Kidney (tissue), 14 donors: Measurements from ENCODE around the gene PPP6R3. TPM values are rescaled to one million over a fixed set of nuclear protein-coding genes. Genes with fewer than 3 reads are reported as not detected.

Source experiments
- DNase-seq, 5 donors: peaks; one replicate each; pipeline ENCODE4 v3.0.0-alpha.2; 2013 to 2020
- FAIRE-seq: peaks from 2 replicates; lab custom pipeline; 2012; peaks lifted over from hg19 to GRCh38; lab: Jason Lieb, UNC
- H3K27ac ChIP-seq, 2 donors: one replicate each; pipeline ENCODE4 v1.7.0; 2013; ENCODE audit warnings: low read depth in 2 of 2, low read length in 2 of 2, inconsistent platforms in 1 of 2
- H3K27me3 ChIP-seq: one replicate; pipeline ENCODE4 v1.7.1; 2013; ENCODE audit warnings: low read length, inconsistent platforms; ENCODE audit not compliant: control insufficient read depth, insufficient read depth
- H3K36me3 ChIP-seq, 3 donors: one replicate each; pipeline versions ENCODE4 v1.7.0 to v1.7.1; 2013; ENCODE audit warnings: low read length in 3 of 3, control low read depth in 1 of 3, inconsistent platforms in 1 of 3; ENCODE audit not compliant: insufficient read depth in 3 of 3, control insufficient read depth in 2 of 3
- H3K4me1 ChIP-seq, 3 donors: one replicate each; pipeline versions ENCODE4 v1.7.0 to v1.7.1; 2013; ENCODE audit warnings: low read length in 3 of 3, inconsistent platforms in 1 of 3, low read depth in 1 of 3; ENCODE audit not compliant: control insufficient read depth in 2 of 3, insufficient read depth in 2 of 3
- H3K4me3 ChIP-seq, 3 donors: one replicate each; pipeline versions ENCODE4 v1.7.0 to v1.8.1; 2013; ENCODE audit warnings: low read length in 3 of 3, control low read depth in 1 of 3, inconsistent platforms in 1 of 3
- H3K9ac ChIP-seq, 3 donors: one replicate each; pipeline versions ENCODE4 v1.7.0 to v1.7.1; 2013; ENCODE audit warnings: low read length in 3 of 3, control low read depth in 1 of 3, inconsistent platforms in 1 of 3
- H3K9me3 ChIP-seq, 3 donors: one replicate each; pipeline versions ENCODE4 v1.7.0 to v1.7.1; 2013; ENCODE audit warnings: low read length in 3 of 3, control low read depth in 1 of 3, inconsistent platforms in 1 of 3; ENCODE audit not compliant: control insufficient read depth in 2 of 3, insufficient read depth in 1 of 3
- CTCF ChIP-seq: IDR thresholded peaks from 3 replicates; pipeline ENCODE4 v1.5.1; 2012; ENCODE audit warnings: mild to moderate bottlenecking, moderate library complexity, borderline replicate concordance; ENCODE audit not compliant: insufficient read depth; ENCODE audit errors: extremely low read depth
- intact Hi-C: fragments of 100-400 bp; cut with DNase I; formaldehyde crosslinking; loops from one replicate; pipeline ENCODE4 v1.11.1; 2022
- polyA plus RNA-seq: library from polyadenylated mRNA; stranded (reverse); fragments of 350-450 nt; fragmentation: Illumina TruSeq; extraction: RNeasy Lipid Tissue Mini Kit (QIAGEN cat#74804); gene quantifications from one replicate; pipeline ENCODE4 v1.2.3, GENCODE V29; 2014; ENCODE audit warnings: low read depth, low replicate concordance; ENCODE audit not compliant: insufficient read depth
- total RNA-seq: library from RNA; stranded (reverse); fragmentation: NEBNext Ultra II Directional; extraction: Animal tissue kit (Norgen Biotek cat#: 25700); gene quantifications from one replicate; pipeline ENCODE4 v1.2.1, GENCODE V29; 2021
- donor health status: control.
- donor health status: control.
- donor health status: control.
- donor health status: control.
- donor health status: control.
- donor health status: DM: yes; HTN: yes; CAD: no.
- donor health status: Normal renal cell carcinoma (clear cell type).

The PPP6R3 gene
- total and polyA plus RNA-seq, 2 donors from 2014 or later: 30.3 to 108 TPM

DNA sequence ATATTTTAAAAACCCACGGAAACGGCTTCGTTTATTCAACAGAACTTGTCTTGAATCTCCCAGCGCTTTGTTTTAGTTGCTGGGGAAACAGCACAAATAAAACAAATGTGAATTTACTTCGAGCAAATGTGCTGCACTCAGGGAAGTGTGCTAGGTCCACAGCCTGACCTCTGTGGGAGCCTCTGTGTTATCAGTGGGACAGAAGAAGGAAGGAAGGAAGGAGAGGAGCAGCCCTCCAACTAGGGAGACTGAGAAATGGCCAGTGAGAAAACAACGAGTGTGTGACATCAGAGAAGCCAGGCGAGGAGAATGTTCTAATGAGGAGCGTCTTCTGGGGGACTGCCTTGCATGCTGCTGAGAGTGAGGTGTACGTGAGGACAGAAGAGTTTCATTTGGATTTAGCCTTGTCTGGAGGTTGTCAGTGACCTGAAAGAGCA lies 42.7 kb downstream of the PPP6R3 start:
- Histone ChIP-seq H3K27ac (no peak overlapping the region), H3K9ac (no peak overlapping the region), H3K27me3 (no peaks in the 10 kb centered on the region), H3K4me1 (peaks cover 0 to 37% (median 35%) of the 10 kb centered on the region in 3 donors), H3K4me3 (no peak overlapping the region), H3K36me3 (no peaks in the 10 kb centered on the region), H3K9me3 (no peaks in the 10 kb centered on the region)
- DNase-seq (peak in 2 of 5 donors; percentile 51 to 66), FAIRE-seq (no peak)
- intact Hi-C loops: no loop called here
- no peak for TF ChIP-seq CTCF

DNA sequence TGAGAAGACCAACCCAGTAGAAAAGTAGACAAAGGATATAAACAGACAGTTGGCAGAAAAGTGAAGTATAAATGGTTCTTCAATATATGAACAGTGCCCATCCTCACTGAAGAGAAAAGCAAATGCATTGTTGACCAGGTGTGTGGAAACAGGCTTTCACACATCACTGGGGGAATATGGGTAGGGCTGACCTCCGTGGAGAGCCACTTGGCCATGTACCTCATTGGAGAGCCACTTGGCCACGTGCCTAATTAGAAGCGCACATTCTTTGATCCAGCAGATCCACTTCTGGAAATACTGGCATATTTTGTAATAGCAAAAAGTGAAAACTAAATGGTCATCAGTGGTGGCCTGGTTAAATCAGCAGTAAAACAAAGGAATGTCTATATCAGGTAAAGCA lies 43.2 kb downstream of the PPP6R3 start:
- FAIRE-seq (no peak), DNase-seq (no peak)
- H3K27ac ChIP-seq: no peak overlapping the region
- H3K9ac ChIP-seq: no peak overlapping the region
- H3K9me3 ChIP-seq: no peaks in the 10 kb centered on the region
- H3K4me1 ChIP-seq: peaks cover 0 to 33% (median 31%) of the 10 kb centered on the region in 3 donors
- intact Hi-C loops: no loop called here
- no peak overlapping the region for H3K4me3 ChIP-seq
- TF ChIP-seq CTCF: no peak
- H3K36me3 ChIP-seq: no peaks in the 10 kb centered on the region
- no peaks in the 10 kb centered on the region for H3K27me3 ChIP-seq

GRCh38 chr11:68504432-68505066 lies 44.0 kb downstream of the PPP6R3 start:
- FAIRE-seq (no peak), DNase-seq (no peak)
- Histone ChIP-seq H3K27me3 (no peaks in the 10 kb centered on the region), H3K4me1 (peaks cover 0 to 26% (median 25%) of the 10 kb centered on the region in 3 donors), H3K9me3 (no peaks in the 10 kb centered on the region), H3K4me3 (no peak overlapping the region), H3K9ac (no peak overlapping the region), H3K27ac (no peak overlapping the region), H3K36me3 (no peaks in the 10 kb centered on the region)
- intact Hi-C loops: no loop called here
- no peak for TF ChIP-seq CTCF
